Stimulated activated CD8-positive, alpha-beta memory T cell treated with anti-CD3 and anti-CD28 coated beads, Interleukin-12 subunit alpha, Interleukin-12 subunit beta, amount 100 ng/mL, for 4 hours (primary cell): ENCODE measurements around the gene ARHGEF37.
"Not testable (repeated sequence)": the region's sequence is repeated elsewhere in the genome, so short reads cannot be mapped to it uniquely, and the experiment has no call there.

Experiments
- DNase-seq: peaks from one replicate; pipeline ENCODE4 v3.0.0-alpha.2; 2020; ENCODE audit warnings: low read depth

Gene ARHGEF37

DNA sequence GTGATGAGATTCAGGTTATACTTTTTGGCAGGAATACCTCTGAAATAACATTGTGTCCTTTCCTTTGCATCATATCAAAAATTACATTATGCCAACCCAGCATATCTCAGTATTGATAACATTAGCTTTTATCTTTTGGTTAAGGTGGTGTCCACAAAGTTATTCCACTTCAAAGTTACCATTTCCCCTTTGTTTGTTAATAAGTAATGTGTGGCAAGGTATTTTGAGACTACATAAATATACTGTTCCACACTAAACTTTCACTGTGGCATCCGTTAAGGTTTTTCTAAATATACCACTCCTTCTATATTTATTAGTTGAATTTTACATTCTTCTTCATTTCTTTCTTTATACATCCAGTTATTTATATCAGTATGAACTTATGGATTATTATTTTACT, 14.1 kb upstream of the ARHGEF37 start:
- DNase-seq, result no peak

GRCh38 chr5:149572170-149572569, 9.1 kb upstream of the ARHGEF37 start:
- DNase-seq, result no peak

DNA sequence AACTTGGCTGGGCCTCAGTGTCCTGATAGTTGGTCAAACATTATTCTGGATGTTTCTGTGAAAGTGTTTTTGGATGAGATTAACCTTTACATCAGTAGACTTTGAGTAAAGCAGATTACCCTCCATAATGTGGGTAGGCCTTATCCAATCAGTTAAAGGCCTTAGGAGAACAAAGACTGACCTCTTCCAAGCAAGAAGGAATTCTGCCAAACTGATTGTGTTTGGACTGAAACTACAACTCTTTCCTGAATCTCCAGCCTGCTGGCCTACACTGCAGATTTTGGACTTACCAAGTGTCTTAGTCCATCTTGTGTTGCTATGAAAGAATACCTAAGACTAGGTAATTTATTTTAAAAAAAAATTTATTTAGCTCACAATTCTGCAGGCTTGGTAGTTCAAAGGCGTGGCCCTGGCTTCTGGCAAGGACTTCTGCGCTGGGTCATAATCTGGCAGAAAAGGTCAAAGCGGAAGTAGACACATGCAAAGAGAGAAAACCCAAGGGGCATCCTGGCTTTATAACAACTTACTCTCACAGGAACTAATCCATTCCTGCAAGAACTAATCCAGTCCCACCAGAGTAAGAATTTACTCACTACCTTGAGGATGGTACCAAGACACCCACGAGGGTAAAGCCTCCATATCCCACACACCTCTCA, 8.6 kb upstream of the ARHGEF37 start:
- no peak for DNase-seq

GRCh38 chr5:149575131-149575530, 6.2 kb upstream of the ARHGEF37 start:
- DNase-seq, result no peak

DNA sequence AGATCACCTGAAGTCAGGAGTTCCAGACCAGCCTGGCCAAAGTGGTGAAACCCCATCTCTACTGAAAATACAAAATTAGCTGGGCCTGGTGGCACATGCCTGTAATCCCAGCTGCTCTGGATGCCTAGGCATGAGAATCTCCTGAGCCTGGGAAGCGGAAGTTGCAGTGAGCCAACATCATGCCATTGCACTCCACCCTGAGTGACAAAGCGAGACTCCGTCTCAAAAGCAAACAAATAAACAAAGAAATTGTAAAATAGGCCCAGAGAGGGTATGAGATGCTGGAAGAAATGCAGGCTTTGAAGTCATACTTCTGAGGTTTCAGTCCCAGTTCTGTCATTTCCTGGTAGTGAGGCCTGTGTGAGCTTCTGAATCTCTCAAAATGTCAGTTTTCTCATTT, 5.3 kb upstream of the ARHGEF37 start:
- no peak for DNase-seq

GRCh38 chr5:149578896-149579295, 2.4 kb upstream of the ARHGEF37 start:
- DNase-seq, result no peak

GRCh38 chr5:149580808-149581191, 498 bp upstream of the ARHGEF37 start:
- DNase-seq, result no peak

DNA sequence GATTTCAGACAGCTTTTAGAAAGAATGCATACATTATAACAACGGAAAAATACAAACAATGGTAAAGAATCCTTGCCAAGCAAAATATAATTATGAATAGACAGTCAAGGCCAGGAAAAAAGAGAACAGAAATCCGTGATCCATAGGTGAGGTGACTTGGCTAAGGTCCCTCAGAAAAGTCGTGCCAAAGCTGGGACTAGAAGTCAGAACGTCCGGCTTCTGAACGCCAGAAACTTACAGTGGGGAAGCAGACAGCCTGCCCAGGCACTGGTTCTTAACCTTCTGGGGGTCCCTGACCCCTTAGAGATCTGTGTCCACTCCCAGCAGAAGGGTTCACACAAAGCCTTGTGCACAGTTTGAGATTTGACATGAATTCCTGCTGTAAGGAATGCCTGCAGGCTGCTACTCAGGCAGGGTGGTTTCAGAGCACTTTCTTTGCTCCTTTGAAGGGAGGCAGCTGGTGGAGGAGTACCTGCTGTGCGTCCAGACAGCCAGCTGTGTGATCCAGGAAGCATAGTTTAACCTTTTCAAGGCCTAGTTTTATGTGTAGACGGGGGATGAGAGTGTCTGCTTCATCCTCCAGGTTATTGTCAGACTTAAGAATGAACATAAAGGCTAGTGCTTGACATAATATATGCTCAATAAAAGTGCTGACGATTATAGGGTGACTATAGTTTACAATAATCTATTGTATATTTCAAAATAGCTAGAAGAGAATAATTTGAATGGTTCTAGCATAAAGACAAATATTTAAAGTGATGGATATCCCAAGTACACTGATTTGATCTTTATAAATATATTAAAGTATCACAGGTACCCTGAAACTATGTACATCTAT, 852 bp downstream of the ARHGEF37 start:
- no peak for DNase-seq

GRCh38 chr5:149583394-149583793, 2.1 kb downstream of the ARHGEF37 start:
- DNase-seq, result no peak

GRCh38 chr5:149584121-149584520, 2.8 kb downstream of the ARHGEF37 start:
- DNase-seq, result no peak

DNA sequence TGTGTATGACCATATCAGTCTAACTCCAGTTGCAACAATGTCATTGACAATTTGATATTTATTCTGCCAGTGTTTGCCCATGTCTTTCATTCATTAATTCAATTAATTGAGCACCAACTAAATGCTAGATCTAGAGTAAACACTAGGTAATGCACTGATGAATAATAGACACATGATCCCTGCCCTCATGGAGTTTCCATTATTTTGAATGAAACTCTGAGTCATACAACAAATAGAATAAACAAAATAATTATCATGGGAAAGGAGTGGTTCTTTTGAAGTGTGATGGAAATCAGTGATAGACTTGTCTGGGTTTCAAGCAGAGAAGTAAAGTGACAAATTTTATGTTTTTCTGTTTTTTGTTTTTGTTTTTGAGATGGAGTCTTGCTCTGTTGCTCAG, 4.6 kb downstream of the ARHGEF37 start:
- no peak for DNase-seq

GRCh38 chr5:149586708-149587318, 5.5 kb downstream of the ARHGEF37 start:
- no peak for DNase-seq

DNA sequence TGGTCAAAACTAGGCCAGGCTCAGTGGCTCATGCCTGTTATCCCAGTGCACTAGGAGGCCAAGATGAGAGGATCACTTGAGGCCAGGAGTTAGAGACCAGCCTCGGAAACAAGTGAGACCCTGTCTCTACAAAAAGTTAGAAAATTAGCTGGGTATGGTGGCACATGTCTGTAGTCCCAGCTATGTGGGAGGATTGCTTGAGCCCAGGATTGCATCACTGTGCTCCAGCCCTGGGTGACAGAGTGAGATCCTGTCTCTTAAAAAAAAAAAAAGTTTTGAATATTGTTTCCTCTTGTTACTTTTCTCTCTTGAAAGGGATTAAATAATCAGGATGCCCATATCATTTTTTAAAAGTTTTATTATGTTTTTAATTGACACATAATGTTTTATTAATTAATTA, 7.6 kb downstream of the ARHGEF37 start:
- DNase-seq, result no peak

DNA sequence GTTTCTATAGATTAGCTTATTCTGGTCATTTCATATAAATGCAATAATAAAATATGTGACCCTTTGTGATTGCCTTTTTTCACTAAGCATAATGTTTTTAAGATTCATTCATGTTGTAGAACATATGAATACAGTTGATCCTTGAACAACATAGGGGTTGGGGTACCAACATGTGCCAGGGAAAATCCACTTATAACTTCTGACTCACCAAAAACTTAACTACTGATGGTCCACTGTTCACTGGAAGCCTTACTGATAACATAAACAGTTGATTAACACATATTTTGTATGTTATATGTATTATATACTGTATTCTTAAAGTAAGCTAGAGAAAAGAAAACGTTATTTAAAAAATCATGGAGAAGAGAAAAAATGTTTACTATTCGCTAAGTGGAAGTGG, 12.1 kb downstream of the ARHGEF37 start:
- DNase-seq, result no peak

DNA sequence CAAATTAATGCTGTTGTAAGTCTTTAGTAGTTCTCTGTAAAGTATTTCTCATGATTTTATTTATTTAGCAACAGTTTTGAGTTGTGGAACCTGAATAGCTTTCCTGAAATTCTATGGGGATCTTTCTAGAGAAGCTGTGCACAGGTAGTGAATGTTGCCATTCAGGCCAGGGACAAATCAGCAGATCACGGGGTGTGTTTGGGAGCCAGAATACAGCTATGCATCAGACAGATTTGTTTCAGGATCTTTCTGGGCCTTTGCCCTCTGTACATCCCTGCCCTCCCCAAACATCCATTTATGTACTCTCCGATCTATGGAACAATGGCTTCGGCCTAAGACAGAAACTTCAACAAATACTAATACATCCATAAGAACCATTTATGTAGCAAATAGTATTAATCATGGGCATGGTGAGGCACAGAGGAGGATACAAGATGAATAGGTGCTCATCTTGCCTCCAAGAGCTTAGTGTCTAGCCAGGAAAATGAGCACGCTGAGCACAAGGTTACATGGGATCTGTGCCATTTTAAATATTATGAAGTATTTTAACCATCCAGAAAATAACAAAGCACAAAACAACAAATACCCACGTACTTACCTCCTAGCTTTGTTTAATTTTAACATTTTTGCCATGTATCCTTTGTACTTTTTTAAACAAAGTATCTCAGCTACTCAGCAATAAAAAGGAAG, 13.1 kb downstream of the ARHGEF37 start:
- no peak for DNase-seq

GRCh38 chr5:149595105-149595504, 13.8 kb downstream of the ARHGEF37 start:
- not testable (repeated sequence) for DNase-seq

DNA sequence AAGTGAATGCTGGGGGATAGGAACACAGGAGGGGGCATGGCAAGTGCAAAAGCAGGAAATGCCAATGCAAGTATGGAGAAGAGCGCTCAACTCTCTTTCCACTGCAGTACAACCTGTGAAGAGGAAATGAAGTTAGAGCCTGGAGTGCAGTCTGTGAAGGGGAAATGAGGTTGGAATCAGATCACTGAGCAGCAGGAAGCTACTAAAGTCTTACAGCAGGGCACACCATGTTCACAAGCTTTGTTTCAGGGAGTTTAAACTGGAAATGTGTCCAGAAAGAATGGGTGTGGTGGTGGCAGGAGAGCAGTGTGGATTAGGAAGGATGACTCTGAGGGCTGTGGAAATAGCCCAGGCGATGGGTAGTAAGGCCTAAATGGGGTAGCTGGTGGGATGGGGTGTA, 15.4 kb downstream of the ARHGEF37 start:
- no peak for DNase-seq

DNA sequence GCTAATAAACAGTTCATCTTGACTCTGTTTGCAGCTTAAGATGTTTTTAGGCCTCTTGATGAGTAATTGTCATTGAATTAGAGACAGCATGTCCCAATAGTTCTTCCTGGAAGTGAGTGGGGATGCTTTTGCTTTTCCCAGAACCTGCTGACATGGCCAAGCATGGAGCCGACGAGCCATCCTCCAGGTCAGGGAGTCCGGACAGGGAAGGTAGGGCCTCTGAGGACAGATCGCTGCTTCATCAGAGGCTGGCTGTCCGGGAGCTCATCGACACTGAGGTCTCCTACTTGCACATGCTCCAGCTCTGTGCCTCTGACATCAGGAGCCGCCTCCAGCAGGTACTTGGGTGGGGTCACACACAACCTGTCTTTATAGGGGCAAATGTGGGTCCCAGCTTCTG, 16.3 kb downstream of the ARHGEF37 start:
- no peak for DNase-seq

GRCh38 chr5:149598234-149598633, 16.9 kb downstream of the ARHGEF37 start:
- DNase-seq, result not testable (repeated sequence)

GRCh38 chr5:149598966-149599365, 17.7 kb downstream of the ARHGEF37 start:
- DNase-seq, result no peak

GRCh38 chr5:149599375-149599774, 18.1 kb downstream of the ARHGEF37 start:
- no peak for DNase-seq

- no peak for DNase-seq
Observed at GRCh38 chr5:149600932-149601331, 19.6 kb downstream of the ARHGEF37 start.

DNA sequence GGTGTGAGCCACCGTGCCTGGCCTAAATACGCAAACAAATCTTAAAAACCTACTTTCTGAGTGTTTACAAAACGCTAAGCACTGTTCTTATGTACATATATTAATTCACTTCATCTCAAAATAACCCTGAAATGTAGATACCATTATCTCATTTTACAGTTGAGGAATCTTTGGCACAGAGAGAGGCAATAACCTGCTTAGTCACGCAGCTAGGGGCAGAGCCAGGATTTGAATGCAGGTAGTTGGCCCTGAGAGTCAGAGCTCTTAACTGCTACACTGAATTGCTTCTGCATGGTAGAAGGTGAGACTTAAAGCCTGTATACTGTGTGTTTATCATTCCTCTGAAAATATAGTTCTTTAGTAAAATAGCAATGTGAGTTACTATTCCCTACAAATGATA, 21.9 kb downstream of the ARHGEF37 start:
- DNase-seq, result no peak
